22Rv1 (cell line): ENCODE measurements around the gene EVA1B.

ENCODE experiments used
- CTCF ChIP-seq: fragments of 450-650 bp; IDR thresholded peaks from 2 replicates; pipeline ENCODE4 v1.5.1; 2017; ENCODE audit warnings: mild to moderate bottlenecking
- ZFX ChIP-seq: fragments of 450-650 bp; IDR thresholded peaks from 2 replicates; pipeline ENCODE4 v1.6.1; 2017; ENCODE audit warnings: antibody characterized with exemption, borderline replicate concordance

GRCh38 chr1:36341626-36342320 lies 18.3 kb upstream of the EVA1B start:
- no peak for TF ChIP-seq CTCF
- no peak for TF ChIP-seq ZFX
